ENCODE results near the gene SEMA5B.
A peak's percentile ranks its signal among the peaks of the same experiment; 100 is the strongest.

SEMA5B gene

DNA sequence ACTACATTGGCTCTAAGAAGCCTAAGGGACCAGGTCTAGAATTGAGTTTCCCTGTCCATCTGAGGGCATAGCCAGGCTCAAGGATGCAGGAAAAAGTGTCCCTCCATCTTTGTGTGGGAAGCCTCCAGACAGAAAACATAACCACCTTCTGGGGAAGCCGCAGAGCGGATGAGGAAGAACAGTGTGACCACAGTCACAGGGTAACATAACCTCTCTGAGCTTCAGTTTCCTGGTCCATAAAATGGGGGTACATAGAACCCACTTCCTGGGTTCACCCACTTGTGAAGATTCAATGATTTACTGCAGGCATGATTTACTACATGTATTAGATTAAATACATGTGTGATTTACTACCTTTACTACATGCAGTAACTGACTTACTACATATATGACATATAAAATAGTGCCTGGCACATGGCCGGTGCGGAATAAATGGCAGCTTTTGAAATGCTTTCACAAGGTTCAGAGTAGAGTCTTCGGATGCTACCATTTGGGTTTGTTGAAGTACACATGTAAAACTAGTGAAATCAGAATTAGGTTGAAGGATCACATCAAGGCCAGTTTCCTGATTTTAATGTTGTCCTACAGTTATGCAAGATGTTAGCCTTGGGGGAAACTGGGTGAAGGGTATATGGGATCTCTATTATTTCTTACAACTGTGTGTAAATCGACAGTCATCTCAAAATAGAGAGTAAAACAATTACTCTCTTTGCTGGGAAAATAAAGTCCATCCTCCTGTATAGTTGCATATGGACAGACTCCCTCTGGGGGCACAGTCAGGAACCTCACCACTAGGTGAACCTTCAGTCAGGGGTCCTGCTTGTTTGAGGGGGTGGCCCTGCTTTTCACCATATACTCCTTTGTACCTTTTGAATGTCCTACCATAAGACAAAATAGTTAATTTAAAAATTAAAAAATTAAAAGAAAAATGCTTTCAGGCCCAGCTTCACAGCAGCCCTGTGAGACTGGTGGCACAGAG lies 86.0 kb downstream of the SEMA5B start:
- DNase-seq = no peak

DNA sequence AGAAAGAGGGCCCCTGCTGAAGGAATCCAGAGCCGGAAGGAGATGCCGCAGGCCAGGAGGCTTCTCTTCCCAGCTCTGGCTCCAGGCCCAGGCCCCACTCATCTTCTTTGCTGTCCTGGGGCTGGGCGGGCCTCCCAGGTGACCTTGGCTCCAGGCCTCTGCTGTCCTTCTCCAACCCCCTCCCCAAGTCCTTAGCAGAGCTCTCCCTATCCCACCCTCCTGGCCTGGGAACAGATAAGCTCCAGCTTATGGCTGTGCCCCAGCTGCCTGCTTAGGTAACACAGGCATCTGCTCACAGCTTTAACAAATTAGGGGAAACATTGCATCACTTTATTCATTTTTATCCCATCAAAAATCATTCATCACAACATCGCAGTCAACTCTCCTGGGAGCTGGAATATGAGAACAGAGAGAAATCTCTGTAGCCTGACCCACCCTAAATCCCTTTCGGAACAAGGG lies 86.9 kb downstream of the SEMA5B start:
- DNase-seq = no peak

DNA sequence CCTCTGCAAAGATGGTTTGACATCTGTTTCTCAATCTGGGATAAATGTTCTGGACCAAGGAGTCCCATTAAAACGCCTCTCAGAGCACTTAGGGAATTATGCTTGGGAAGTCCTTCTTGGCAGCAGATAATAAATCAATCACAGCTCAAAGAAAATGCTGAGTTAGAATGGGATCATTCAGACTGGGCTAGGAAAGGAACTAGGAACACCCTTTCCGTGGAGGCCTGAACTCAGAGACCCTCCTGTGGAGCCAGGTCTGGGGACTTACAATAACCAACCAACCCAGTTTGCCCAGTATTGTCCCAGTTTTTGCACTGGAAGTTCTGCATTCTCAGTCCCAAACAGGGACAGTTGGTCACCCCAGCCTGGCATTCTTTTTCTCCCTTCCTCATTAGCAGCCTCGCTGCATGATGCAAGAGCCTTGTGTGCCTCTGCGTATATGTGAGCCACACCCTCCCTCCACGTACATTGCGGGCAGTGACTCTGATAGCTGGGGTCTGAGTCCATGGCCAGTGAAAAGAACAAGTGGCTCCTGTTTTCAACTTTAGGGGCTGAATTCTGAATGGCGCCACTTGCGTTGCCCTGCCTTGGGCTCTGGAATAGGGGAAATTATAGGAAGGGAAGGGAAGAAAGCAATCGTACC lies 88.7 kb downstream of the SEMA5B start:
- no peak for DNase-seq

DNA sequence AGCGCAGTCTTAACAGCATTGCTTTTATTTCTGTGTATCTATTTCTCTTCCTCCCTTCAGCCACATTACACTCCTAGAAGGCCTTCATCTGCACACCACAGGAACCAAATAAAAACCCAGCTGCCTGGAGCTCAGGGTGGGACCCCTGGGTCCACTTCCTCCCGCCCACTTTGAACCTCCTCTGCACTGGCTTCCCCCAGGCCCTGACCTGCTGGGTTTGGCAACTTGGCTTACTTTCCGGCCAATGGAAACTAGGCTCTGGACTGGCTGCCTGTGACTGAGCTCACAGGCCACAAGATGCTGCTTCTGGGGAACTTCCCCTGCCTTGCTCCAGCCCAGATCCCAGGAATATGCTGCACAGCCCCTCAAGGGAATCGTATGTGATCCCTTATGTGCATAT lies 89.8 kb downstream of the SEMA5B start:
- no peak for DNase-seq

DNA sequence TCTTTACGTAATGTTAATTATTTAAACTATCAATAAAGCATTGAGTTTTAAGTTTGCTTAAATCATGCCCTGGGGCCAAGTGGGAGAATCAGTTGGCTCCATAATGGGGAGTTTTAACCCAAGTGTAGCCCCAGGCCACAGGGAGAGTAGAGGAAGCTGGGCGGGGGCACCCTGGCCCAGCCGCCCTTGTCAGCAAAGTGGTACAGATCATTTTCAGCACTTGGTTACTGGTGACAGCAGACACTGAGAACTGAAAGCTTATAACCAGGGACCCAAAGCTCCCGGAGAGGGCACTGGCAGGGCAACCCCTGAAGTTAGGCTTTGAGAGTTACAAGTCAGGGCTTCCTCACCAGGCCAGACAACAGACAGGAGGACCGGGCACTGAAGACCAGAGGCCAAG lies 90.6 kb downstream of the SEMA5B start:
- no peak for DNase-seq

DNA sequence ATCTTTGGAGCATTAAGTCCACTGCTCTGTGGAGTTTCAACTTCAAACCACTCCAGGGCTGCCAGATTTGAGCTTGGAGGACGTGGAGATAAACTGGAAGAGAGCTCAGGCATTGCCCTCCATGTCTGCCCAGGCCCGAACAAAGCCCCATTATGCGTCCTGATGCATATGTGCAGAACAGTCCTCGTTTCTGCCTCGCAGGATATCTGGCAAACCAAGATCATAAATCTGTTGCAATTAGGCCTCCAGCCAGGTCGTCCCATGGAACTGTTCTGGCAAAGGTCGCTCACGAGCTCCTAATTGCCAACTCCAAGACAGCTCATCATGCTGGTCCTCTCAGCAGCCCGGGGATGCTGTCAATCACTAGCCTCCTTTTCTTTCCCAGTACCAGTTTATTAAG lies 91.2 kb downstream of the SEMA5B start:
- DNase-seq = peak; percentile 52

DNA sequence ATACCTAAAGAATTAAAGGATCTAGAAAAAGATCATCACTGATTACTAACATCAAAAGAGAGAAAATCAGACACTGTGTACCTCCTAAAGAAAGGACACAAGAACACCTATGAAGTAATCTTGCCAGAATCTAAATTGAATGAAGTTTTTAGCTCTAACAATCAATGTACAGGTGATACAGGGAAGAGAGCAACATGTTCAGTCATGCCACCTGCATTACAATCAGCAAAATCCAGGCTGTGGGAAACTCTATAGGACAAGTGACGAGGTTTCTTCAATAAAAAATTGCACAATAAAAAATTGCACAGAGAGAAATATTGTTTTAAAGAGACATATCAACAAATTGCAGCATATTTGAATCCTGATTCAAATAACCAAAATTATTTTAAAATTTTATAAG lies 93.3 kb downstream of the SEMA5B start:
- DNase-seq = no peak

DNA sequence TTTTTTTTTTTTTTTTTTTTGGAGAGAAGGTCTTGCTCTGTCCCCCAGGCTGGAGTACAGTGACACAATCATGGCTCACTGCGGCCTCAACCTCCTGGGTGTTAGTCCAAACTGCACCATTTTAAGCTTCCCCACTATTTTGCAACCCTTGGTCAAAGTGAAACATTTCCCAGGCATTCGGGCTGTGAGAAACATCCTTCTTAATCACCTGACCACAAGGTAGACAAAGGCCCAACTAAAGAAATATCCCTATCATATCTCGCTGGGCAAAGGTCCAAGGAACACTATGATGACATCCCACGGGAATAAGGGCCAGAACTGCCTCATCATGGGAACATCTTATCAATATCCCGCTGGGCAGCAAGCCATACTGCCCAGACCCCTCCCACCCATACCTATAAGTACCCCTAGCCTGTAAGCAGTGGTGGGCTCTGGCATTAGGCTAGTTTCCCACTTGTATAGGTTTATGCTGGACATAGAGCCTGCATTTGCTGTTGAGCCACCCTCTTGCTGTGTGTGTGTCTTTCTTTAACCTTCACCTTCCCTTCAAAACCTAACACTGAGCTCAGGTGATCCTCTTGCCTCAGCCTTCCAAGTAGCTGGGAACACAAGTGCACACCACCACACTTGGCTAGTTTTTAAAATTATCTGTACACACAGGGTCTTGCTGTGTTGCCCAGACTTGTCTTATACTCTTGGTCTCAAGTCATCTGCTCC lies 95.2 kb downstream of the SEMA5B start:
- DNase-seq = no peak

DNA sequence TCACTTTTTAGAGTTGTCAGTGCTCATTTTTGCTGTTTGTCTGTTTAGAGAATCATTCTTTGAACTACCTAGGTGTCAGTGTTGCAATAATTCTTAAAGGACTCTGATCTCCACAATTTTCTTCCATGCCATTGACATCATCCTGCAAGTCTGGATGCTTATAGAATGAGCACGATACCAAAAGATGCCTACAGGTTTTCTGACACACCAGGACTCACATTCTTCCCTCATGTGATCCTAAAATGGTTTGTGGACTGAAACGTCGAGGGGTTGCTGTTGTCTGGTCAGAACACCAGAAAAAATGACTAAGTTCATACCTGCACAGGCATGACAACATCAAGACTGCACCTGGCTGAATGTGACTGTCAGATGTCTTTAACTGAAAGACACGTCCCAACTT lies 95.9 kb downstream of the SEMA5B start:
- no peak for DNase-seq

DNA sequence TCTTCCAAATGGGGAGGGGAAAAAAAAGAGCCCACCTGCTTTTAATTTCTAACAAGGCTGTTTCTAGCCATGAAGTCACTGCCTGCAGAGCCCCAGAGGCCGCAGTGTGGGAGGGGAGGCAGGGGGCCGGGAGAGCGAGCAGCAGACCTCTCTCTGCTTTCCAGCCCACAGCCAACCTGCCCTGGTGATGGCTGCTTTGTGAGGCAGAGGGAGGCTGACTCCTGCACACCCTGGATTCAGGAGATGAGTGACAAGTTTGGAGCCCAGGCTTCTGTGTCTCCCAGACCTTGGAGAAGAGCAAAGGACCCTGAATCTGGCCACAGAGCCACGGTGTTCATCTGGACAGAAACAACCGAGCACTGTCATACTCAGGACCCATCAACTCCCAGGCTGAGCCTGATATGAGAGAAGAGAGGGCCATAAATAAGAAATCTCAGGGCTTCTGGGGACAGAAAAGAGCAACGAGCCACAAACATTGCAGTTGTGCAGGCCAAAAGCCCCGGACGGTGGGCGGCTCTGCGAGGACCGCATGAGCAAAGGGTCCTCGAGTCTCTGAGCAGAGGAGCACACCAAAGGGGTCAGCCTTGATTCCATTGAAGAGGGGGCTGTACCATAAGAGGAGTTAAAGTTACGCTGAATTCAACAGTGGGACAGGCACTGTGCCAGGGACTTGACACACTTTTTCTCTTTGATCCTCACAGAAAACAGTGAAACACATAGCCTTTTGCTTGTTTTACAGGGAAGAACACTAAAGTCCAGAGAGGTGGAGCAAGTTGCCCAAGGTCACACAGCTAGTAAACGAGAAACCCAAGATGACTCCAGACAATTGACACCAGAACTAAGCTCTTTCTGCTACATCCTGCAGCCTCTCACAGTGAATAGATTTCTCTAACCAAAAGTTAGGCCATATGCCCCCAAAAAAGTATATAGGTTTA lies 97.2 kb downstream of the SEMA5B start:
- peak; percentile 45 for DNase-seq

DNA sequence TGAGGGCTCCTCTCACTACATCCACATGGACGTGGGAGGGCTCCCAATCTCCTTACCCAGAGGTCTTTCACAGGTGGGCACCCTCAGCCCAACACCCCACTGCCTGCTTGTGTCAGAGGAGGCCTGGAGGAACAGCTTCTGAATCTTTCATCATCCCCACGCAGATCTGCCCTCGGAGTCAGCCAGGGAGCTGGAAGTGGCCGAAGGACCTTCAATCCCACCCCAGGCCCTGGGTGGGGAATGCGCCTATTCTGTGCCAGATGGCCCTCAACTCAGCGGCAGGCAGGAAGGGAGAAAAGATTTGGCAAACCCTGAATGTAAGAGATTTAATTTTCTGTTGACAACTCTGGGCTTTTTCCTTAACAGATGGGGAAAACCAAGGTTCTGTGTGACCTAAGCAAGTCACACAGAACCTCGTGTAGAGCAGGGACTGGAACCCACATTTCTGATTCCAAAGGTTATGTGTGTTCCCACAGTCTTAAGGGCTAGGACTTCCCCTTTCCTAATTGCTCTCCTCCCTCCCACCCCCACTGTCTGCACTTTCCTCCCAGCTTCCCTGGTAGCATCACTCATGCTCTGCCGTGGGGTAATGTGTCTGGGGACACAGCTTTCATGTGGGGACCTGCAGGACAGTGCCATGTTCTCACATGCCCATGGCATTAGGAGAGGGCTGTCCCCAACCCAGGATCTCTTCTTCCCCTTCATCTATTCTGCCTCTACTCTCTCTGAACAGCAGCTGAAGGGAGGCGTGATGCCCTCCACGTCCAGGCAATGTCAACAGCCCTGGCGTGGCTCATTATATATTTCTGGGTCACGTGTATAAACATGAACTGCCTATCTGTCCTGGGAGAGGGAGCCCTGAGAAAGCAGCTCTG lies 98.1 kb downstream of the SEMA5B start:
- no peak for DNase-seq

DNA sequence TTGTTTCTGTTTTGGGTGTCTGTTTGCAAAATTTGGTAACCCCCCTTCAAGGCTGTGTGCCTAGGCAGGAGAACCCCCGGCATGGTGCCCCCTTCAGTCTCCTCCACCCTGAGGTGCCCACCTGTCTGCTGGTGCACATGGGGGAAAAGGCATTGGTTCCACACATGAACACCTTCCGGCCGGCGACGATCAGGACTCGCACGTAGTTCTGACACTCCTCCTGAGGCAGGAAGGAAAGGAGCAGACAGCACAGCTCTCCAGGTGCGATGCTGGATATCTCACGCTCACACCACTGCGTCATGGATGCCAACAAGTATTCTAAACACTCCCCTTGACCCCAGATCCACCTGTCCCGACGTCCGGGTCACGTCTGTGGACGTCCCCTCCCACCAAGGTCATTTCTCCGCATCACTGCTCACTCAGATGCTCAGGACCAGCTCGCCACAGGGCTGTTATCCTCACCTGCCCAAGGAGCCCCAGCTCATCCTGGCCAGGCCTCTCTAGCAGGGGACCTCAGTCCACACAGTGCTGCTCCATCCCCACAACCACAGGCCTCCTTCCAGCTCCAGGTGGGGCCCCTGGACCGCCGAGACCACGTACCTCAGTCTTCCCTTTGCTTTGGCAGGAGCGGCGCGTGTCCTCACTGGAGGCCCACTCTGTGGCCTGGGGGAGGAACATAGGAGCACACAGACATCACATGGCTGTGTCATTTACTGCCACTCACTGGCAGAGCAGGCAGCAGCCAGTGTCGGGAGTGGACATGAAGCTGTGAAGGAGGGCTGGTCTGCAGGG lies 99.0 kb downstream of the SEMA5B start:
- DNase-seq = peak; percentile 57

DNA sequence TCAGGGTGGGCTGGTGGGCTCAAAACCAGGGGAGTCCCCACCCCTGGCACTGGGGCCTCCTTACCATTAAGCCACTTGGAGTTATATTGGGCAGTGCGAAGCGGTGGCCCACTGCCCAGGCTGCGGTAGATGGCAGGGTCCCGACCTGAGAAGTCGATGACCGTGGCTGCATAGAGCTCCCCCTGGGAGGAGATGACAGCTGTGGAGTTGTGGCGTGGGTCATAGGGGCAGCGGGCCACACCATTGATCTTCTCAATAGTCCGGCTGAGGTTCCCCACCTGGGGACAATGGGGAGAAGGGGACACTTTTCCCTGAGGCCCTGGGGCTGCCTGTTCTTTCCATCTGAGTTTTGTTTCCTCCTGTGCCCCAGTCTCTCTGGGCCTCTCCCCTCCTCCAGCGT lies 99.8 kb downstream of the SEMA5B start:
- DNase-seq = peak; percentile 53

DNA sequence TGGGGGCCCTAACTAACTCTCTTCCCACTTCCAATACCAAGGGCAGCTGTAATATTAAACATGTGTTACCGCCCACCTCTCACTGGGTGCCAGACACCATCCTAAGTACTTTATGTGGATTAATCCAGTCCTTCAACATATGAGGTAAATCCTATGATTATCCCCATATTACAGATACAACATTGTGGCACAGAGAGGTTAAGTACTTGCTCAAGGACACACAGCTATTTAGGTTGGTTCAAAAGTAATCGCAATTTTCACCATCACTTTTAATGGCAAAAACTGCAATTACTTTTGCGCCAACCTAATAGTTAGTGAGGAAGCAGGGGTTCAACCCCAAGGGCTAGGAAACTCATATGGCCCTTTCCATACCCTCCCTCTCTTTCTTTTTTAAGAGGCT lies 100.8 kb downstream of the SEMA5B start:
- DNase-seq = no peak

DNA sequence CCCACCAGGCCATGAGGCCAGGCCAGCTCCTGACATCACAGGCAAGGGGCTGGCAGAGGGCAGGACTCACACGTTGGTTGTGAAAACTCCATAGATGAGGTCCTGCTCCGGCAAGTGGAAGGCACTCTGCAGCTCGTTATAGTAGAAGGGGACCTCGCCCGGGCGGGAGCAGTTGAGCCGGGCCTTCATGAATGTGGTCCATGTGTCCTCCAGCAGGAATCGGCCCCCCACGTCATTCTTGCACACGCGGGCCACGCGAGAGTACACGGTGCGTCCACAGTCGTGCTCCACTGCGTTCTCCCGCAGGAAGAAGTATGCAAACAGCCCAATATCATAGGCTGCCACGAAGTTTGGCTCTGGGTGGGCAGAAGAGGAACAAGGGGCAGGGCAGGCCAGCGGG lies 101.2 kb downstream of the SEMA5B start:
- peak; percentile 44 for DNase-seq

DNA sequence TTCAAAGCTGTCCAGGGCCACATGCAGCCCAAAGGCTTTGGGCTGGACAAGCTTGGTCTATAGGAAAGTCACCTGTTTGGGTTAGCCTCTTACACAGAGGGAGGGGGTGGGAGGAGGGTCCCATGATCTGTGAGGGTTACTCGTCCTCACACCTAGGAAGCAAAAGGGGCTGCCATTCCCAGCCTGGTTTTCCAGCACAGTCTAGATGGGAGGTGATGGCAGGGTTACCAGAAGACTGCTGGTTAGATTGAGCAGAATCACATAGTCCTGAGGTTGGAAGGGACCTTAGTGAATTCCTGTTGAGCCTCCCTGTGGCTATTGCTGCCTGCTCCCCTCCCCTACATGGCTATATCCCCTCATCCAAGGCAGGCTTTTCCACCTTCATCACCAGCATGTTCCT lies 101.8 kb downstream of the SEMA5B start:
- no peak for DNase-seq

DNA sequence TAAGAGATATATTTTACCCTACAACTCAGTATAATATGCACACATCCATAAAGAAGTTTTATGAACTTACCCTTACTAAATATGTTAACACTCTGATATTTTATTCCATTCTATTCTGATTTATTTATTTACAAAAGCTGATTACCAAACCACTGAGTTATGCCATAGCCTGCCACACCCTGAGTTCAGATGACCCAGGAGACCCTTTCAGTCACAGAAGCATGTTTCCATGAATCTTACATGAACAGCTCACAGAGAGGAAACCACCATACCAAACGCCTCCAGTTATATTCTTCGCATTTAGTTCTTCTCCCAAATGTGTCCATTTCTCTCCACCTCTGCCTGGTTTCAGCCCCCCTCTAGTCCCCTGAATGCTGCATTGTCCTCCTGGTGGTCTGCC lies 103.5 kb downstream of the SEMA5B start:
- DNase-seq = no peak

DNA sequence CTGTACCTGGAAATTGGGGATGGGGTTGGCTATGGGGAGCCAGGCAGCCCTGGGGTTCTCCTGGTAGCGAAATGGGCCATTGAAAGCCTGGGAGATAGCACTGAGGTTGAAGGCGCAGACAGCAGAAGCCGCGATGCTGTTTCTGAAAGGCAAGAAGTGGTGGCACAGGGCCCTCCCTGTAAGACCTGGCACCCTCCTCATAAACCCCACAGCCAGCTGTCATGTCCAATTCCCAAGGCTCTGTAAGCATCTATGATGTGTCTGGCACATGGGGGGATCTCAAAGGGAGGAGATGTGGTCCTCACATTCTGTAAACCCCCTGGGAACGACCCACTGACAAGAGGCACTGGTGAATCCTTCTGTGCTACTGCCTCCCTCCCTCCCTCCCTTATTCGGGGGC lies 104.0 kb downstream of the SEMA5B start:
- no peak for DNase-seq

DNA sequence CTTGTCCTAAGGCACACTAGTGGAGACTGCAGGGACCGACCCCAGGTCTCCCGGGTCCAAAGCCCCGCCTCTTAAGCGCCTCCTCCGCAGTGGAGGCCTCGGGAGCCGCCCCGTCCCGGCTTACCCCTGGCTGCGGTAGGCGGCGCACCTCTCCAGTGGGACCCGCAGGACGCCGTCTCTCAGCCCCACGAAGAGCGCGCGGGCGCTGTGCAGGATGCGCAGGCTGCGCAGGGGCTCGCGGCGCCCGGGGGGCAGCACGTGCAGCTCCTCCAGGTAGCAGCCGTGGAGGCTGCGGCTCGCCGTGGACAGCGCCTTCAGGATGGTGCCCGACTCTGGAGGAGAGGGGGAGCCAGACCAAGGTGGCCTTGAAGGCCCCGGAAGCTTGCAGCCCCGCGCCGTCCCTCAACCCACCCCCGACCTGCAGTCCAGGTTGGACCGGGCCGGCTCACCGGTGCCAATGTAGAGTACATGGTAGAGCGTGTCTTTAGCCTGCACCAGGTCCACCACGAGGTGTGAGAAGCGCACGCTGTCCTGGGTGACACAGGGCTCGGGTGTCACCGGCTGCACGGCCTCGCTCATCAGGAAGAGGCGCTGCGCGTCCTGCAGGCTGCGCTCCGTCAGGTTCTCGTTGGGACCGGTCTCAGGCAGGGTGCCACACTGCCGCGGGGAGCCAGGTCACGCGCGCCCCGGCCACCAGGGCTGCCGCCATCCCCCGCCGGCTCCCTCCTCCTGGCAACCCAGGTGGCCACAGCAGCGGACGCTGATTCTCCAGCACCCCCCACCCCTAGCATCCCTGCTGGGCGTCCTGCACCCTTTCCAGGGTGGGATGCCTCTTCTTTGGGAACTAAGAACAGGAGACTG lies 105.5 kb downstream of the SEMA5B start:
- DNase-seq = no peak

DNA sequence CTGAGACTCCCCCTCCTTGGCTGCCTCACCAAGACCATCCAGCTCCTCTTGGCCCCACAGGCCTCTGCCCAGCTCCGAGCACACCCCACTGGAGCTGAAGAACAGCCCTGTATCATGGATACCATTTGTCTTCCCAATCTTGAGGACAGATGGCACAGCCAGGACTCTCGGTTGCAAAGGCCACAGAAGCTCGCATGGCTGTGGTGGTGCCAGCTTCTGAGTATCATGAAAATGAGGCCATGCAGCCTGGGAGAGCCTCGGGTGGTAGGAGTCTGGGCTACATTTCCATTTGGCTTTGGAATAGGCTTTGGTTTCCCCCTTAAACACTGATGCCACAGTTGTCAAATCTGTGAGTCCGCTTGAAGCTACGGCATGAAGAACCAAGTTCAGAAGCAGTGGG lies 106.6 kb downstream of the SEMA5B start:
- no peak for DNase-seq
